Effector memory CD8-positive, alpha-beta T cell (primary cell): ENCODE measurements around the gene LRRC53.

Experiments used
- ATAC-seq: fragments of 150-1000 bp; cut with Tn5 transposase; replicated peaks from 2 replicates; pipeline ENCODE4 v1.10.0; 2021; ENCODE audit warnings: mild to moderate bottlenecking, moderate library complexity
- DNase-seq, 3 experiments: peaks; one replicate each; pipeline ENCODE4 v3.0.0; 2021
- H3K27ac Mint-ChIP-seq, 2 donors: one replicate each; pipeline ENCODE4 v1.8.0; 2022; ENCODE audit warnings: mild to moderate bottlenecking in 2 of 2, mixed read lengths in 2 of 2, moderate library complexity in 2 of 2
- H3K27me3 Mint-ChIP-seq, 2 donors: one replicate each; pipeline ENCODE4 v1.8.0; 2022; ENCODE audit warnings: mixed read lengths in 2 of 2
- H3K36me3 Mint-ChIP-seq: one replicate; pipeline ENCODE4 v1.8.0; 2022; ENCODE audit warnings: mild to moderate bottlenecking, moderate library complexity, mixed read lengths; ENCODE audit not compliant: insufficient read depth
- H3K4me1 Mint-ChIP-seq, 2 donors: one replicate each; pipeline ENCODE4 v1.8.0; 2022; ENCODE audit warnings: low read depth in 2 of 2, mixed read lengths in 2 of 2
- H3K4me3 Mint-ChIP-seq, 2 donors: one replicate each; pipeline ENCODE4 v1.8.0; 2022; ENCODE audit warnings: mild to moderate bottlenecking in 2 of 2, mixed read lengths in 2 of 2, moderate library complexity in 2 of 2
- H3K9me3 Mint-ChIP-seq, 2 donors: one replicate each; pipeline ENCODE4 v1.8.0; 2022; ENCODE audit warnings: mixed read lengths in 2 of 2

The LRRC53 gene

DNA sequence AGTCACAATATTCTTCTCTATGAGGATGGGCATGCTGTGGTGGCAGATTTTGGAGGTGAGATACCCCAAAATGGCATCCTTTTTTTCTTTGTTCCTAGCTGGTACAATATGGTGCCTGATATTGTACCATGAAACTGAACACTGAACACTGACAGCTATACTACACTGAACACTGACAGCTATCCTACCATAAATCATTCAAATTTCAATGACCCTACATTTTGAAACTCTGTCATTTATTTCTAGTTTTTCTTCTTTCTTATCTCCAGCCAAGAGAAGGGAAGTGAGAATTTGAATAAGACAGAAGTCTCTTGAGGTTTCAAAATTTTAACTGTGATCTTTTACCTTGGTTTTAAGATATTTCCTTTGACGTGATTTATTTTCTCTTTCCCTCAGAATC, 76.3 kb downstream of the LRRC53 start:
- Mint-ChIP-seq H3K4me3 (no peak overlapping the region), H3K36me3 (no peaks in the 10 kb centered on the region), H3K27me3 (no peaks in the 10 kb centered on the region), H3K27ac (no peak overlapping the region), H3K4me1 (no peaks in the 10 kb centered on the region), H3K9me3 (no peaks in the 10 kb centered on the region)
- ATAC-seq, result no peak
- no peak for DNase-seq

DNA sequence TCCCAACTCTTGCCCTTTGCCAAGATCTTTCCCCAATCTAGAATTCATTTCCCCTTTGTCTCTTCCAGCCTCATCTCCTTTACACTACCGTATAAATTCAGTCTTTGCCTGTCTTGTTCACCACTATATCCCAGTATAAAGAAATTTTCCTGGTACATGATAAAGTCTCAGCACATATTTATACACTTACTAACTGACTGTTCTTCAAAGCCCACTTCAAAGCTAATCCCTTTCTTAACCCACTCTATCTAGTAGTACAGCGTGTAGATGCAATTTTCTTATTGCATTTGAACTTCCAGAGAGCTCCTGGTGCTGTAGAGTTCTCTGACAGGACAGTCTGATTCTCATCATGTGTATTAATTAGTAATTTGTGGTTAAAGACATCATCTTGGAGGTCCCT, 78.1 kb downstream of the LRRC53 start:
- H3K4me1 Mint-ChIP-seq, result no peaks in the 10 kb centered on the region
- H3K27me3 Mint-ChIP-seq, result no peaks in the 10 kb centered on the region
- no peak for DNase-seq
- ATAC-seq, result no peak
- H3K4me3 Mint-ChIP-seq, result no peak overlapping the region
- peaks cover 0 to under 1% of the 10 kb centered on the region in 2 donors for H3K9me3 Mint-ChIP-seq
- H3K36me3 Mint-ChIP-seq, result no peaks in the 10 kb centered on the region
- H3K27ac Mint-ChIP-seq, result no peak overlapping the region

DNA sequence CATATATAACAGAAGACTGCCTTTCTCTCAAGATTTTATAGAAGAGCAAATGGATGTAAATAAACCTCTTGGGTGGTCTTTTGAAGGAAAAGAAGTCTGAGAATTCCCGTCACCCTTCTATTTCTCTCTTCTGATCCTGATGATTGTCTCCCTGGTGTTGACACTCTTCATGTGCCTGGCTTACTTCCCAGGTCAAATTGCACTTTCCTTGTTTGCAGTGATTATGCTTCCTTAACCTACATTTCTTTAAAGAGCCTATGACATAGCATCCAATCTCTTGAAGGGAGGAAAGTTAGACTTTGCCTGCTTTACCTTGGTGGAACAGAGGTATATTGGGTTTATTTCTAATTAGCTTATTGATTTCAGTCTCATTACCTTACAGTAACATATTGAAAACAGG, 80.1 kb downstream of the LRRC53 start:
- Mint-ChIP-seq H3K9me3 (peaks cover 0 to 6% of the 10 kb centered on the region in 2 donors), H3K4me3 (no peak overlapping the region), H3K36me3 (no peaks in the 10 kb centered on the region), H3K4me1 (no peaks in the 10 kb centered on the region), H3K27ac (no peak overlapping the region), H3K27me3 (no peaks in the 10 kb centered on the region)
- no peak for ATAC-seq
- DNase-seq, result no peak

DNA sequence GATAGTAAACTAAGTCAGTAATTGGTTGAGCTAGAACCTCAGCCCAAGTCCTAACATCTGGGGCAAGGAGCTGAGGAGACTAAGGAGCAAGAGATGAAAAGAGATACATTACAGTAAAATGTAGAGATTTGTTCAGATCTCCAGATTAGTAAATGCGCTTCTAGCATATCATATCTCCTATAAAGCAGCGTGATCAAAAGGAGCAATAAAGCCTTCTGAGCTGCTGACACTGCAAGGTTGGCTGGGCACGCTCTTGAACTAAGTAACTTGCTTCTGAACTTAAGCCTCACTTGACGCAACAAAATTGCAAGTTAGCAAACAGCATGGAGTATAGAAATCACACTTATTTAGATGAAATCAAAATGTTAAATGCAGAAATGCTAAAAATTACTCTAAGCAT, 80.9 kb downstream of the LRRC53 start:
- no peak for ATAC-seq
- DNase-seq, result no peak
- H3K9me3 Mint-ChIP-seq, result peaks cover 0 to 6% of the 10 kb centered on the region in 2 donors
- no peaks in the 10 kb centered on the region for H3K36me3 Mint-ChIP-seq
- H3K27ac Mint-ChIP-seq, result no peak overlapping the region
- no peak overlapping the region for H3K4me3 Mint-ChIP-seq
- H3K27me3 Mint-ChIP-seq, result no peaks in the 10 kb centered on the region
- no peaks in the 10 kb centered on the region for H3K4me1 Mint-ChIP-seq

DNA sequence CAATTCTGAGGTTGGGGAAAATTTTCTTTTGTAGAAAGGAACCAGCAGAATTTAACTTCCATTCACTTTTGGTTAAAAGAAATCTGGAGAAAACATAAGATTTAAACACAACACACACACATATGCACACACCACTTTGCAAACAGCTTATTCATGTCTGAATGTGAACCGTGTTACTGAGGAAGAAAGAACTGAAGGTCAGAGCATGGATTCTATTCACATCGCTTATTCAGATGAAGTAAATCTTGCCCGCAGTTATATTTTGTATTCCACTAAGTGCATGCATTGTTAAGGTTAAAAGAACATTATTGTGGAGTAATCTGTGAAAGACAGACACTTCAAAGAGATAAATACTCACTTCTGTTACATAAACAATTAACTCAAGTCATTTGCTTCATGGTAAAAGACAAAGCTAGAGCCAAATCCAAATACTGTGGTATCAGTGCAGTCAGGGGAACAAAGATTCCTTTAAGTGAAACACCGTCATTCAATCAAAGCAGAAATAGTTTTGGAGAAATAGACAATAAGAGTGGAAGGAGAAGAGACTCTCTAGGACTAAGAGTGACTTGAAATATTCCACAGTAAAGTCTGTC, 82.0 kb downstream of the LRRC53 start:
- H3K4me3 Mint-ChIP-seq, result no peak overlapping the region
- H3K4me1 Mint-ChIP-seq, result no peaks in the 10 kb centered on the region
- H3K27ac Mint-ChIP-seq, result no peak overlapping the region
- peaks cover 0 to 6% of the 10 kb centered on the region in 2 donors for H3K9me3 Mint-ChIP-seq
- no peak for DNase-seq
- ATAC-seq, result no peak
- no peaks in the 10 kb centered on the region for H3K36me3 Mint-ChIP-seq
- H3K27me3 Mint-ChIP-seq, result no peaks in the 10 kb centered on the region

DNA sequence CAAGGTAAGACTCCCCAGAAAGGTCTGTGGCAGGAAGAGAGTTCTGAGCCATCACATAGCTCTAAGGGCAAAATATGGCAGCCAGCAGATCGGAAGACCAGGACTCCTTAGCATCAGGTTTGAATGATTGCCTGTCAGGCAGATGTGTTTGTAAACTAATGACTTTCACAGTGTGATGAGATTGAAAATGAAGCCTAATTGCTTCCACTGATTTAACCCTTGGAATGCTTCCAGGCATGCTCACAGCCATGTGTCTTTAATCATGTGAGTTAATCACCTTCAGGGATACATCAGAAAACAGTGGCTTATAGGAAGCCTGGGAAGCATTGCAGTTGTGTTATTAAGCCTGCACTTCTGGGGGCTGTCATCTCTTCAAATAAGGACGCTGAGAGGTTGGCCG, 82.8 kb downstream of the LRRC53 start:
- Mint-ChIP-seq H3K9me3 (peaks cover 0 to 6% of the 10 kb centered on the region in 2 donors), H3K4me1 (no peaks in the 10 kb centered on the region), H3K27me3 (no peaks in the 10 kb centered on the region)

DNA sequence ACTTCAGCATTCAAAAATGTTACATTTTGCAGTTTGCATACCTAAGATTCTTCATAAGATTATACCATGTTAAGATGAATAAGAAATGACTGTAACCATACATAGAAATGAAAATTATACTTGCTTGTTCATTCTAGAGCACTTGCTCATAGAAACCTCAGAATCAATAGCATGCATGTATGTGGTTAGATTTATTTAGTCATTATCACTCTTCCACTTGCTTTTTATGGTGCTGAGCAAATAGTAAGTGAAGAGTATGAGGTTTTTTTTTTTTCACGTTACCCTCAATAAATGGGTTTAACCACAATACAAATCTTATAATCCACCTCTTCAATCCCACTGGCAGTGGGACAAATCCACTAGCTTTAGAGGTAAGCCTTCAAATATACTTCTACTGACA, 84.7 kb downstream of the LRRC53 start:
- Mint-ChIP-seq H3K4me1 (no peaks in the 10 kb centered on the region), H3K27ac (no peak overlapping the region), H3K4me3 (no peak overlapping the region), H3K36me3 (no peaks in the 10 kb centered on the region), H3K9me3 (peaks cover 0 to 6% of the 10 kb centered on the region in 2 donors), H3K27me3 (no peaks in the 10 kb centered on the region)
- ATAC-seq, result no peak
- no peak for DNase-seq

More for the DNA sequence above, 82.8 kb downstream of the LRRC53 start:
- H3K27ac Mint-ChIP-seq, result no peak overlapping the region
- no peak overlapping the region for H3K4me3 Mint-ChIP-seq
- DNase-seq (no peak), ATAC-seq (no peak)
- no peaks in the 10 kb centered on the region for H3K36me3 Mint-ChIP-seq

DNA sequence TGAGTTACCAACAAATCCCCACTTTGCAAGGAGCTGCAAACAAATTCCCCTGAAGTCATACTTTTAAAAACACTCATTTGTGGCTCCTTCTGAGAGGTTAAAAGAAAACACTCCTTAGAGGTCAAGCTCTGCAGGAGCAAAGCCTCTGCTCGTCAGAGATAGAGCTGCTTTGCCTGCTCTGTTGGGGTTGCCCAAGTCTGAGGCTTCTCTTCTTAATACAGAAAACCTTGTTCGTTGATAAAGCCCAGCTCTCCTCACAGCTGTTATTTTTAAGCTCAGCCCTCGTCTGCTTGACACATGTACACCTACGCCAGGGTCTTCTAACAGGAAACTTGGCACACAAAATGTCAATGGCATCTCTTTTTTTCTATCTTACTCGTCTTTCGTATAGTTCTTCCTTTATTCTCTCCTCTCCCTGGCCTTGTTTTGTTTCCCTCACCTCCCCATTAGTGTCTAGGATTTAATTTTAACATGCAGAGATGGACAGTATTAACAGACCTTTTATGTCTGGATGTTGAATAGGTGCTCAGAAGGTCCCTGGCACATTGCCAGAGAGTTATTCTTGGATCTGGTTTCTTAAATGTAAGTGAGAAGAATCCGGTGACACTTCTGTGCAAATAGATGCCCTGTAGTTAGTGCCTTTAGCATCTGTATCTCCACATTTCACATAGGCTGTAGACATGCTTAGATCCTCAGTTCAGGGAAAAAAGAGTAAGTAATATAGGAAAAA, 86.0 kb downstream of the LRRC53 start:
- DNase-seq, result no peak
- H3K27me3 Mint-ChIP-seq, result no peaks in the 10 kb centered on the region
- H3K27ac Mint-ChIP-seq, result no peak overlapping the region
- no peak for ATAC-seq
- H3K4me3 Mint-ChIP-seq, result no peak overlapping the region
- H3K9me3 Mint-ChIP-seq, result peaks cover 0 to 6% of the 10 kb centered on the region in 2 donors
- H3K36me3 Mint-ChIP-seq, result no peaks in the 10 kb centered on the region
- H3K4me1 Mint-ChIP-seq, result no peaks in the 10 kb centered on the region

DNA sequence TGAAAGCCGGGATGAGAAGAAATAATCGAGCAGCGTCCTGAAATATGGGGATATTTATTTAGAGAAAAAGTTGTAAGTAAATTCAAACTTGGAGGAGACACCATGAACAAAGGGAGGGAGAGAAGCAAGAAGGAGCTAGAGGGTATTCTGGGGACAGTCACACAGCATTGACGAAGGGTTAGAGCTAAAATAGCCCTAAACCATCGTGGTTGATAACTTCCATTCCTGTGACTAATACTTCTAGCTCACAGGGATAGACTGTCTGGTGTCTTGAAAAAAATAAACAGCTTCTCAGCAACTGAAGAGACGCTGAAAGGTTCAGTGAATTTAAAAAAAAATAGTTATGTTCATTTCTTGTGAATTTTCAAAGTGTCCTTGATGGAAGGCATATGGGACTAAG, 86.7 kb downstream of the LRRC53 start:
- Mint-ChIP-seq H3K4me3 (no peak overlapping the region), H3K27me3 (no peaks in the 10 kb centered on the region)

DNA sequence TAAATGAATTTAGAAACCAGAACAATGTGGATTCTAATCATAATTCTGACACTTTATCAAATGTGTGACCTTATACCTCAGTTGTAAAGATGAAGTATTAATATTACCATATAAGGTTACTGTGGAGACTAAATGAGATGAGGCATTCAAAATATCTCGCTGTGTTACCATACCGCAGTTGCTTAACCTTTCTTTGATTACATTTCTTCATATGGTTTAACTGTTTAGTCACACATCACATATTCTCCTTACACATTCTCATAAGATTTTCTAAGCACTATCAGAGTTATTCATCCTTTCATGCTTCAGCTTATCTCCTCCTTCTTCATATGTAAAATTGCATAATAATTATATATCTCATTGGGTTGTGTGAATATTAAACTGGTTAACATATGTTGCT, 88.9 kb downstream of the LRRC53 start:
- H3K4me1 Mint-ChIP-seq, result no peaks in the 10 kb centered on the region
- no peak overlapping the region for H3K4me3 Mint-ChIP-seq
- H3K36me3 Mint-ChIP-seq, result no peaks in the 10 kb centered on the region
- no peak for DNase-seq
- no peaks in the 10 kb centered on the region for H3K27me3 Mint-ChIP-seq
- ATAC-seq, result no peak
- no peaks in the 10 kb centered on the region for H3K9me3 Mint-ChIP-seq
- no peak overlapping the region for H3K27ac Mint-ChIP-seq

More for the DNA sequence above, 86.7 kb downstream of the LRRC53 start:
- Mint-ChIP-seq H3K27ac (no peak overlapping the region), H3K9me3 (peaks cover 0 to 6% of the 10 kb centered on the region in 2 donors), H3K4me1 (no peaks in the 10 kb centered on the region), H3K36me3 (no peaks in the 10 kb centered on the region)
- ATAC-seq, result no peak
- no peak for DNase-seq

DNA sequence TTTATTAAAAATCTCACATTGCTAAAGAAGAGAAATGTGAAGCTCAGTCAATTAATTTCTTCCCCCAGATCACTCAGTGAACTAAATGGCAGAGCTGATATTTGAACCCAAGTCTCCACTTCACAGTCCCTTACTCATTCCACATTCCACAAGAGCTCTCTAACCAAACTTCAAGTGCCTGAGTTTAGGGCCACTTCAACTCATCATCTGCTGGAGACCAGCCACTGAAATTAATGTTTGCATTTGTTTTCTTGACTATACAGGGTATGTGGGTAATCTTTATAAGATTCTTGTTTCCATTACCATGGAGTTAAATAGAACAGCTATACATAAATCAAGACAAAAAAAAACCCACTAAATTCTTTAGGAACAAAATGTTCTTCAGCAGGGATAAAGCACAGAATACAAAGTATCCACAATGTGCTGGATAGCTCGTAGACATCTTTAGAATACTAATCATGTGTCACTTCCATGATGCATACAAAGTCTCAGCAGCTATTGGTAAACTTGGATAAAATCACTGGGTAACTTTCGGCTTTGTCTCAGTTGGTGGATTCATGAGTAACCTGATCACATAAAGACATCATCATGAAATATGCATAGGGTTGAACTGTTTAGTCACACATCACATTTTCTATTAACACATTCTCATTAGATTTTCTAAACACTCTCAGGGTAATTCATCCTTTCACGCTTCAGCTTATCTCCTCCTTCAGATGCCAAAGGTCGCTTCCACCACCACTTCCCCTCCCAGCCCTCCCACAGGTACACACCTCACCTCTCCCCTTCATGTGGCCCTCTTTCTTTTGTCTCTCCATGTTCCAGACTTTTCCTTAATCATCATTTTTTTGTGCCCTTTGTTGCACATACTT, 89.8 kb downstream of the LRRC53 start:
- Mint-ChIP-seq H3K4me3 (no peak overlapping the region), H3K36me3 (no peaks in the 10 kb centered on the region), H3K9me3 (no peaks in the 10 kb centered on the region), H3K27ac (no peak overlapping the region), H3K4me1 (no peaks in the 10 kb centered on the region), H3K27me3 (no peaks in the 10 kb centered on the region)
- no peak for DNase-seq
- ATAC-seq, result no peak

DNA sequence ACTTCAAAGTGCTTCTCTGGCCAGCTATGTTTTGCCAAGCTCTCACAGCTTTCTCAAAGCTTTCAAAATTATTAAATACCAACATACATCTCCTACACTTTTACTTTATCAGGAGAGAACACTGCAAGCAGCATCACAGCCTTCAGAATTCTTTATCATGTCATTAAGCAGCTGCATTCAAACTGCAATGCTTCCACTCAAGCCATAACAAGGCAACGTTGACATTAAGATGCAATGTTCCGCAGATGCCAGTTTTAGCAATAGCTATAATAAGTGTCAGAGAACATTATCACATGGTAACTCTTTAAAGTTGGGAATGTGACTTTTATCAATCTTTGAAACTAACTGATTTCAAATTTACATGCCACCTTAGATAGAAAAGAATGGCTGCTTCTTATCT, 91.9 kb downstream of the LRRC53 start:
- Mint-ChIP-seq H3K9me3 (no peaks in the 10 kb centered on the region), H3K4me3 (no peak overlapping the region), H3K27me3 (no peaks in the 10 kb centered on the region), H3K27ac (no peak overlapping the region), H3K4me1 (no peaks in the 10 kb centered on the region), H3K36me3 (no peaks in the 10 kb centered on the region)
- ATAC-seq, result no peak
- DNase-seq, result no peak
